Measurements from ENCODE around the gene ARHGEF19.
"Not testable (repeated sequence)": the region's sequence is repeated elsewhere in the genome, so short reads cannot be mapped to it uniquely, and the experiment has no call there.

ARHGEF19 gene

GRCh38 chr1:16231331-16232315 lies 19.2 kb upstream of the ARHGEF19 start:
- H3K36me3 ChIP-seq (ENCODE audit: insufficient read depth, low read length) = no peaks in the 10 kb centered on the region
- H3K4me1 ChIP-seq (ENCODE audit: insufficient read depth, low read length) = peaks cover 14% of the 10 kb centered on the region
- H3K27ac ChIP-seq (ENCODE audit: low read depth, low read length) = no peak overlapping the region
- 90% methylated on average over 35 of the region's 35 CpGs for whole genome bisulfite sequencing
- no peaks in the 10 kb centered on the region for H3K9me3 ChIP-seq (ENCODE audit: insufficient read depth, low read depth, low read length)
- H3K9ac ChIP-seq (ENCODE audit: low read depth, low read length) = no peak overlapping the region
- H3K4me3 ChIP-seq (ENCODE audit: low read length) = no peak overlapping the region
- H3K27me3 ChIP-seq (ENCODE audit: insufficient read depth, low read length) = peaks cover 39% of the 10 kb centered on the region

DNA sequence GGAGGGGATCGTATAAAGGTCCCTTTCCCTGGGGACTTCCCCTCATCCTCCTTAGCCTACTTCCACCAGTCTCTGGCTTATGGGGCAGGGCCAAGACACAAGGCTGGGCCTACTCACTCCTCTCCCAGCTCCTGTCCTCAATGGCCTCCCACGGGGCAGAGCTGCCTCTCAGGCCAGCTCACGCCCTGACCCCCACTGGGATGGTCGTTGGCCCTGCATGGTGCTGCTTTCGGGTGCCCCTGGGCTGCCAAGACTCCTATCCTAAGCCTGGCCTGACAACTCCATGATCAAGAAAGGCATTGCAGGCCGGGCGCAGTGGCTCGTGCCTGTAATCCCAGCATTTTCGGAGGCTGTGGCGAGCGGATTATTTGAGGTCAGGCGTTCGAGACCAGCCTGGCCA lies 18.3 kb upstream of the ARHGEF19 start:
- Histone ChIP-seq H3K36me3 (ENCODE audit: insufficient read depth, low read length) (no peaks in the 10 kb centered on the region), H3K9ac (ENCODE audit: low read depth, low read length) (no peak overlapping the region), H3K4me1 (ENCODE audit: insufficient read depth, low read length) (peaks cover 8% of the 10 kb centered on the region; the same call in 1 of the 2 replicates), H3K27ac (ENCODE audit: low read depth, low read length) (no peak overlapping the region), H3K27me3 (ENCODE audit: insufficient read depth, low read length) (peaks cover 45% of the 10 kb centered on the region), H3K4me3 (ENCODE audit: low read length) (no peak overlapping the region), H3K9me3 (ENCODE audit: insufficient read depth, low read depth, low read length) (no peaks in the 10 kb centered on the region)
- 88% methylated on average over 13 of the region's 13 CpGs for WGBS

DNA sequence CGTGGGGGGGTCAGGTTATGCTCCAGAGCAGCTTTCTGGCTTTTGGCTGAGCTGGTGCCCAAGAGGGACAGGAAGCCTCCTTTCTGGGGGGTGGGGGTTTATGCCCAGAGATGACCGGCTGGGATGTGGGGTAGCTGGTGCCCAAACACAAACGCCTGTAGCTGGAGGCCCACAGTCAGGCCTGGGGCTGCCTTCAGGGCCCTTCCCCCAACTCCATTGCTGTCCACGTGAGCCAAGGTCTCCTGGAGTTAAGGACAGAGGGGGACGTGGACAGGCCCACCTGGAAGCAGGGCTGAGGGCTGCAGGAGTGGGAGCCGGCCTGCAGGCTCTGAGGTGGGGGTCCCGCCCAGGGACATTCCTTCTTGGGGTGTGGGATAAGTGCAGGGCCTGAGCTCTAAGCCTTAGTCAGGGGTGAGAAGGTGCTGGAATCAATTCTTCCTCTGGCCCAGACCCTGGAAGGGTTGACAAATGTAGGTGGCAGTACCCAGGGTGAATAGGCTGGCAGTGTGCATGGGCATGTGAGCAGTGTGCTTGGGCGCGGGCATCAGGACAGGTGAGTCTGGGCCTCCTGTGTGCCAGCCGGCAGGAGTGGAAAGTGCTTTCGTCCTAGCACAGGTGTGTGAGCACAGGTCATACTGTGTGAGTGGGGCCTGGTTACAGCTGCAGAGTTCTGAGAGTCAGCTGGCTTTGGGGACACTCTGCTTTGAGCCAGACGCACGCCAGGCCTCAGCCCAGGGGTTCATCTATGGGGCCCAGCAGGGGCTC lies 17.7 kb upstream of the ARHGEF19 start:
- Histone ChIP-seq H3K9me3 (ENCODE audit: insufficient read depth, low read depth, low read length) (no peaks in the 10 kb centered on the region), H3K36me3 (ENCODE audit: insufficient read depth, low read length) (no peaks in the 10 kb centered on the region), H3K27me3 (ENCODE audit: insufficient read depth, low read length) (peaks cover 50% of the 10 kb centered on the region), H3K9ac (ENCODE audit: low read depth, low read length) (no peak overlapping the region), H3K27ac (ENCODE audit: low read depth, low read length) (no peak overlapping the region), H3K4me3 (ENCODE audit: low read length) (no peak overlapping the region), H3K4me1 (ENCODE audit: insufficient read depth, low read length) (peaks cover 8% of the 10 kb centered on the region; the same call in 1 of the 2 replicates)
- WGBS = 87% methylated on average over 13 of the region's 13 CpGs

- Histone ChIP-seq H3K9me3 (ENCODE audit: insufficient read depth, low read depth, low read length) (no peaks in the 10 kb centered on the region), H3K27ac (ENCODE audit: low read depth, low read length) (no peak overlapping the region), H3K4me1 (ENCODE audit: insufficient read depth, low read length) (peaks cover 8% of the 10 kb centered on the region; the same call in 1 of the 2 replicates), H3K36me3 (ENCODE audit: insufficient read depth, low read length) (no peaks in the 10 kb centered on the region), H3K4me3 (ENCODE audit: low read length) (peak overlapping the region; percentile 61), H3K9ac (ENCODE audit: low read depth, low read length) (peak overlapping the region; percentile 7; the same call in 1 of the 2 replicates), H3K27me3 (ENCODE audit: insufficient read depth, low read length) (peaks cover 66% of the 10 kb centered on the region)
- WGBS = 4% methylated on average over 46 of the region's 46 CpGs
Observed at GRCh38 chr1:16226490-16227179, 14.2 kb upstream of the ARHGEF19 start.

DNA sequence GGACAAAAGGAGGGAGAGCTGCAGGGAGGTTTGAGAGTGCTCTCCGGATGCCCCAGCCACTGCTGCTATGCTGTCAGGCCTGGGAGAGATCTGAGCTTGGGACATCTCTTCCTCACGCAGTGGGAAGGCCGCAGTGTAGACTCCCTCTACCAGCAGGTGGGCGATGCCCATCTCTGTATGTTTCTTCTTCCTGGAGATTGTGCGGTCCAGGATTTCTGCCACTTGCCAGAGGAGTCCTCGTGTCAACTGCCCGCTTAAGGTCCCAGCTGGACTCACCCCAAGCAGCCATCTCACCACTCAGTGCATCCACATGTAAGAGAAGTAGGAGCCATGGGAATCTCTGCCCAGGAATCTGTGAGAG lies 13.7 kb upstream of the ARHGEF19 start:
- H3K9me3 ChIP-seq (ENCODE audit: insufficient read depth, low read depth, low read length) = no peaks in the 10 kb centered on the region
- H3K27me3 ChIP-seq (ENCODE audit: insufficient read depth, low read length) = peaks cover 66% of the 10 kb centered on the region
- H3K27ac ChIP-seq (ENCODE audit: low read depth, low read length) = no peak overlapping the region
- H3K4me1 ChIP-seq (ENCODE audit: insufficient read depth, low read length) = peaks cover 8% of the 10 kb centered on the region; the same call in 1 of the 2 replicates
- 83% methylated on average over 7 of the region's 7 CpGs for WGBS
- H3K4me3 ChIP-seq (ENCODE audit: low read length) = peak overlapping the region; percentile 61
- H3K36me3 ChIP-seq (ENCODE audit: insufficient read depth, low read length) = no peaks in the 10 kb centered on the region
- H3K9ac ChIP-seq (ENCODE audit: low read depth, low read length) = no peak overlapping the region; the same call in 1 of the 2 replicates

DNA sequence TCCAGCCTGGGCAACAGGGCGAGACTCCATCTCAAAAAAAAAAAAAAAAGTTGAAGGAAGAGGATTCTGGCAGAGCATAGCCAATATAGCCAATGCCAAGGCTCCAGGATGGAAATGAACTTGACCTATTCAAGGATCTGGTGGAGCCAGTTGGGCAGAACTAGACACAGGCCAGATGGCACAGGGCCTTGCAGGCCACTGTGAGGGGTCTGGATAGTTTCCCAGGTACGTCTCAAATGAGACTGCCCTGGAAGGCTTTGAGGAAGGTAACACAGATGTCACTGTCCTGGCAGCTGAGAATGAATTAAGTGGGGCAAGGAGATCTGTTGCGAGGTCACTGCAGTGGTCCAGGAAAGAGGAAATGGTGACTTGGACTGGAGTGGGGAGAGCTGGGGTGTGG lies 12.0 kb upstream of the ARHGEF19 start:
- Histone ChIP-seq H3K4me1 (ENCODE audit: insufficient read depth, low read length) (peaks cover 8% of the 10 kb centered on the region; the same call in 1 of the 2 replicates), H3K4me3 (ENCODE audit: low read length) (no peak overlapping the region), H3K27ac (ENCODE audit: low read depth, low read length) (no peak overlapping the region), H3K27me3 (ENCODE audit: insufficient read depth, low read length) (peaks cover 57% of the 10 kb centered on the region), H3K36me3 (ENCODE audit: insufficient read depth, low read length) (no peaks in the 10 kb centered on the region), H3K9me3 (ENCODE audit: insufficient read depth, low read depth, low read length) (no peaks in the 10 kb centered on the region), H3K9ac (ENCODE audit: low read depth, low read length) (no peak overlapping the region)
- 91% methylated on average over 3 of the region's 3 CpGs for WGBS

DNA sequence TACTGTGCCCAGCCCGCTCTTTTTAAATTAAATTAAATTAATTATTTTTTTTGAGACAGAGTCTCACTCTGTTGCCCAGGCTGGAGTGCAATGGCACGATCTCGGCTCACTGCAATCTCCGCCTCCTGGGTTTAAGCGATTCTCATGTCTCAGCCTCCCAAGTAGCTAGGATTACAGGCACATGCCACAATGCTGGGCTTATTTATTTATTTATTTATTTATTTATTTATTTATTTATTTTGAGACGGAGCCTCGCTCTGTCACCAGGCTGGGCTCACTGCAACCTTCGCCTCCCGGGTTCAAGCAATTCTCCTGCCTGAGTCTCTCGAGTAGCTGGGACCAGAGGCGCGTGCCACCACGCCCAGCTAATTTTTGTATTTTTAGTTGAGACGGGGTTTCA lies 10.3 kb upstream of the ARHGEF19 start:
- H3K4me3 ChIP-seq (ENCODE audit: low read length); H3K36me3 ChIP-seq (ENCODE audit: insufficient read depth, low read length); H3K9me3 ChIP-seq (ENCODE audit: insufficient read depth, low read depth, low read length); H3K4me1 ChIP-seq (ENCODE audit: insufficient read depth, low read length); H3K9ac ChIP-seq (ENCODE audit: low read depth, low read length); H3K27ac ChIP-seq (ENCODE audit: low read depth, low read length): not testable (repeated sequence)
- H3K27me3 ChIP-seq (ENCODE audit: insufficient read depth, low read length) = peaks cover 45% of the 10 kb centered on the region
- WGBS = 89% methylated on average over 13 of the region's 14 CpGs

GRCh38 chr1:16221499-16221898 lies 9.0 kb upstream of the ARHGEF19 start:
- WGBS = 91% methylated on average over 1 of the region's 1 CpG
- H3K4me1 ChIP-seq (ENCODE audit: insufficient read depth, low read length) = peaks cover 6% of the 10 kb centered on the region; the same call in 1 of the 2 replicates
- no peaks in the 10 kb centered on the region for H3K36me3 ChIP-seq (ENCODE audit: insufficient read depth, low read length)
- H3K9ac ChIP-seq (ENCODE audit: low read depth, low read length) = no peak overlapping the region
- no peaks in the 10 kb centered on the region for H3K9me3 ChIP-seq (ENCODE audit: insufficient read depth, low read depth, low read length)
- peaks cover 40% of the 10 kb centered on the region for H3K27me3 ChIP-seq (ENCODE audit: insufficient read depth, low read length)
- H3K4me3 ChIP-seq (ENCODE audit: low read length) = no peak overlapping the region
- H3K27ac ChIP-seq (ENCODE audit: low read depth, low read length) = no peak overlapping the region

DNA sequence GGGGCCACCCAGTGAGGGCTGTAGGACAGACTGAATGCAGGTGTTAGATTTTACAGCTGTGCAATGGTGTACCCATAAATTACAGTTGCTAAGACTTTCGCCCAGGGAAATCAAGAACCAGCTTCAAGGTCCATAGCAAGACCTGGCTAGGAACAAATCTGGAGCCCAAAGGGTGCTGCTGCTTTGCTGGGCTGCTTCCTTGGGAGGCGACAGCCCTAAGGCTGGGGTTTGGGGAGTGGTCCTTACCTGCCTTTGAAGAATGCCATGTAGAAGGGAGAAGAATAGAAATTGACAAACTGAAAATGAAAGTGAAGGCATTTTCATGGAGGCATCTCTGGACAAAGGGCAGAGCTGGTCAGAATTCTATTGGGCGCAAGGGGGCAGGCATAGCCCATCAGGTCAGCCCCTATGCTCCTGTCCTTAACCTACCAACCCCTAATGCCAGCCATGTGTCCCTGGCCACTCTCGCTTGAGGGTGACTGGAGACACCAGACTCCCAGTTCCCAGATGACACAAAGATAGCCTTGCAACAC lies 7.6 kb upstream of the ARHGEF19 start:
- H3K36me3 ChIP-seq (ENCODE audit: insufficient read depth, low read length) = no peaks in the 10 kb centered on the region
- H3K9me3 ChIP-seq (ENCODE audit: insufficient read depth, low read depth, low read length) = no peaks in the 10 kb centered on the region
- peaks cover 12% of the 10 kb centered on the region; the same call in 1 of the 2 replicates for H3K4me1 ChIP-seq (ENCODE audit: insufficient read depth, low read length)
- no peak overlapping the region for H3K9ac ChIP-seq (ENCODE audit: low read depth, low read length)
- H3K4me3 ChIP-seq (ENCODE audit: low read length) = no peak overlapping the region
- 88% methylated on average over 4 of the region's 4 CpGs for WGBS
- peaks cover 28% of the 10 kb centered on the region for H3K27me3 ChIP-seq (ENCODE audit: insufficient read depth, low read length)
- H3K27ac ChIP-seq (ENCODE audit: low read depth, low read length) = no peak overlapping the region

- peaks cover 12% of the 10 kb centered on the region; the same call in 1 of the 2 replicates for H3K4me1 ChIP-seq (ENCODE audit: insufficient read depth, low read length)
- 88% methylated on average over 6 of the region's 6 CpGs for WGBS
Observed at GRCh38 chr1:16218674-16219071, 6.2 kb upstream of the ARHGEF19 start.

More at GRCh38 chr1:16218674-16219071, 6.2 kb upstream of the ARHGEF19 start:
- Histone ChIP-seq H3K4me3 (ENCODE audit: low read length) (no peak overlapping the region), H3K9me3 (ENCODE audit: insufficient read depth, low read depth, low read length) (no peaks in the 10 kb centered on the region), H3K36me3 (ENCODE audit: insufficient read depth, low read length) (no peaks in the 10 kb centered on the region), H3K27me3 (ENCODE audit: insufficient read depth, low read length) (peaks cover 17% of the 10 kb centered on the region), H3K27ac (ENCODE audit: low read depth, low read length) (no peak overlapping the region), H3K9ac (ENCODE audit: low read depth, low read length) (no peak overlapping the region)
